HG03457 (cell line): ENCODE data around the gene NRXN2.
"Not testable (repeated sequence)": the region's sequence is repeated elsewhere in the genome, so short reads cannot be mapped to it uniquely, and the experiment has no call there.

Experiments
- ATAC-seq: cut with Tn5 transposase; IDR thresholded peaks from one replicate; pipeline ENCODE4 v1.9.1; 2021; ENCODE audit warnings: moderate number of reproducible peaks; ENCODE audit not compliant: unreplicated experiment

The NRXN2 gene

GRCh38 chr11:64569300-64569970 is 153.6 kb downstream of the NRXN2 start:
- no peak for ATAC-seq

GRCh38 chr11:64568584-64569140 is 154.3 kb downstream of the NRXN2 start:
- ATAC-seq = no peak

- ATAC-seq = no peak
Measured at GRCh38 chr11:64568041-64568571, 154.9 kb downstream of the NRXN2 start.

- no peak for ATAC-seq
Measured at GRCh38 chr11:64566915-64567891, 155.8 kb downstream of the NRXN2 start.

GRCh38 chr11:64566042-64566914 is 156.7 kb downstream of the NRXN2 start:
- no peak for ATAC-seq

- ATAC-seq = no peak
Measured at GRCh38 chr11:64564947-64565889, 157.8 kb downstream of the NRXN2 start.

GRCh38 chr11:64564419-64564818 is 158.6 kb downstream of the NRXN2 start:
- ATAC-seq = no peak

- ATAC-seq = no peak
Measured at GRCh38 chr11:64563966-64564365, 159.0 kb downstream of the NRXN2 start.

- no peak for ATAC-seq
Measured at GRCh38 chr11:64562723-64563351, 160.2 kb downstream of the NRXN2 start.

GRCh38 chr11:64561984-64562722 is 160.8 kb downstream of the NRXN2 start:
- no peak for ATAC-seq

- ATAC-seq = not testable (repeated sequence)
Measured at GRCh38 chr11:64561429-64561828, 161.6 kb downstream of the NRXN2 start.

- ATAC-seq = no peak
Measured at GRCh38 chr11:64560941-64561340, 162.1 kb downstream of the NRXN2 start.

- ATAC-seq = no peak
Measured at GRCh38 chr11:64560139-64560771, 162.7 kb downstream of the NRXN2 start.

- no peak for ATAC-seq
Measured at GRCh38 chr11:64559351-64560138, 163.5 kb downstream of the NRXN2 start.

GRCh38 chr11:64558869-64559268 is 164.1 kb downstream of the NRXN2 start:
- no peak for ATAC-seq

- ATAC-seq = no peak
Measured at GRCh38 chr11:64558065-64558745, 164.8 kb downstream of the NRXN2 start.
